ENCODE measurements around the gene MANSC1. TPM values are rescaled to one million over a fixed set of nuclear protein-coding genes. Genes with fewer than 3 reads are reported as not detected.
"Not testable (repeated sequence)": the region's sequence is repeated elsewhere in the genome, so short reads cannot be mapped to it uniquely, and the experiment has no call there.

Gene MANSC1
- total RNA-seq, 1 experiment from 2014 or later, result 10.5 TPM

GRCh38 chr12:12327802-12328201 lies 22.2 kb downstream of the MANSC1 start:
- DNase-seq (ENCODE audit: low spot score), result peak; percentile 86

- no peak for DNase-seq (ENCODE audit: low spot score)
These were observed 23.8 kb downstream of the MANSC1 start for GRCh38 chr12:12326262-12326661.

GRCh38 chr12:12323591-12323990 lies 26.5 kb downstream of the MANSC1 start:
- no peak for DNase-seq (ENCODE audit: low spot score)

- DNase-seq (ENCODE audit: low spot score), result no peak
These were observed 26.9 kb downstream of the MANSC1 start for GRCh38 chr12:12323118-12323517.

- DNase-seq (ENCODE audit: low spot score), result no peak
These were observed 30.4 kb downstream of the MANSC1 start for GRCh38 chr12:12319451-12320183.

GRCh38 chr12:12315838-12316237 lies 34.2 kb downstream of the MANSC1 start:
- no peak for DNase-seq (ENCODE audit: low spot score)

- not testable (repeated sequence) for DNase-seq (ENCODE audit: low spot score)
These were observed 39.3 kb downstream of the MANSC1 start for GRCh38 chr12:12310695-12311094.

- no peak for DNase-seq (ENCODE audit: low spot score)
These were observed 44.3 kb downstream of the MANSC1 start for GRCh38 chr12:12305568-12306300.

- DNase-seq (ENCODE audit: low spot score), result no peak
These were observed 47.1 kb downstream of the MANSC1 start for GRCh38 chr12:12302976-12303375.

- no peak for DNase-seq (ENCODE audit: low spot score)
These were observed 48.9 kb downstream of the MANSC1 start for GRCh38 chr12:12301122-12301521.

- no peak for DNase-seq (ENCODE audit: low spot score)
These were observed 52.7 kb downstream of the MANSC1 start for GRCh38 chr12:12297201-12297830.

GRCh38 chr12:12294215-12295005 lies 55.6 kb downstream of the MANSC1 start:
- DNase-seq (ENCODE audit: low spot score), result no peak

GRCh38 chr12:12290206-12290605 lies 59.8 kb downstream of the MANSC1 start:
- no peak for DNase-seq (ENCODE audit: low spot score)

- no peak for DNase-seq (ENCODE audit: low spot score)
These were observed 63.6 kb downstream of the MANSC1 start for GRCh38 chr12:12286441-12286840.

GRCh38 chr12:12282761-12283425 lies 67.1 kb downstream of the MANSC1 start:
- DNase-seq (ENCODE audit: low spot score), result peak; percentile 26

- DNase-seq (ENCODE audit: low spot score), result no peak
These were observed 67.8 kb downstream of the MANSC1 start for GRCh38 chr12:12282202-12282601.

GRCh38 chr12:12281134-12281533 lies 68.9 kb downstream of the MANSC1 start:
- DNase-seq (ENCODE audit: low spot score), result no peak

GRCh38 chr12:12278899-12279298 lies 71.1 kb downstream of the MANSC1 start:
- no peak for DNase-seq (ENCODE audit: low spot score)
